ENCODE data around the gene SLC25A41. TPM values are rescaled to one million over a fixed set of nuclear protein-coding genes. Genes with fewer than 3 reads are reported as not detected.

SLC25A41 gene
- polyA plus RNA-seq, 1 donor (not counting 4 experiments of a cell fraction or from before 2014, with no cell fraction given) = not detected

- Histone ChIP-seq H3K36me3 (ENCODE audit: control insufficient read depth in 2 of 2, extremely low read depth in 1 of 2, insufficient read depth in 2 of 2, low read length in 2 of 2) (peaks cover 8 to 20% of the 10 kb centered on the region in 2 experiments), H3K4me3 (ENCODE audit: control insufficient read depth in 2 of 3, extremely low read depth in 1 of 3, insufficient read depth in 2 of 3, low read depth in 1 of 3, low read length in 3 of 3) (peak overlapping the region in 1 of 3 experiments; percentile 2), H3K27ac (ENCODE audit: control insufficient read depth, insufficient read depth, low read length) (peak overlapping the region; percentile 11), H3K79me2 (ENCODE audit: control insufficient read depth, insufficient read depth, low read length) (peaks cover 42% of the 10 kb centered on the region), H3K9me1 (ENCODE audit: control insufficient read depth, extremely low read depth, insufficient read depth, low read length) (peaks cover 2% of the 10 kb centered on the region), H3K4me1 (ENCODE audit: control insufficient read depth, extremely low read depth, insufficient read depth, low read length) (peaks cover 11% of the 10 kb centered on the region), H2AFZ (ENCODE audit: control insufficient read depth, low read length) (peak overlapping the region; percentile 74), H3K27me3 (ENCODE audit: control insufficient read depth, extremely low read depth, insufficient read depth, low read length) (no peaks in the 10 kb centered on the region), H3K4me2 (ENCODE audit: control insufficient read depth, extremely low read depth, insufficient read depth, low read depth, low read length) (peak overlapping the region; percentile 49), H3K9ac (ENCODE audit: control insufficient read depth, extremely low read depth, insufficient read depth, low read length) (no peak overlapping the region), H4K20me1 (ENCODE audit: control insufficient read depth, extremely low read depth, insufficient read depth, low read length) (peaks cover 14% of the 10 kb centered on the region), H3K9me3 (ENCODE audit: control insufficient read depth, low read depth, low read length) (no peaks in the 10 kb centered on the region)
- dilution Hi-C loops (cut with MboI; ENCODE audit: extremely low pct_ligation_motif_present, low sequenced_read_pairs) = no loop called here
- TF ChIP-seq CTCF (optimal IDR thresholded peaks at IDR 0.05 in 1 of 3, IDR thresholded peaks at IDR 0.05 in 1 of 3, conservative IDR thresholded peaks at IDR 0.05 in 1 of 3; ENCODE audit: extremely low read depth in 1 of 3, insufficient read depth in 2 of 3, low read length in 3 of 3) = no peak
- TF ChIP-seq EZH2 (IDR thresholded peaks at IDR 0.05; ENCODE audit: low read length) = no peak
- DNase-seq (ENCODE audit: low read depth, low spot score) (peak; percentile 100), FAIRE-seq (peak; percentile 99)
Observed at GRCh38 chr19:6424939-6425731, 8.4 kb downstream of the SLC25A41 start.

- Histone ChIP-seq H3K36me3 (ENCODE audit: control insufficient read depth in 2 of 2, extremely low read depth in 1 of 2, insufficient read depth in 2 of 2, low read length in 2 of 2) (peaks cover 12 to 28% of the 10 kb centered on the region in 2 experiments), H3K9me3 (ENCODE audit: control insufficient read depth, low read depth, low read length) (no peaks in the 10 kb centered on the region), H3K9ac (ENCODE audit: control insufficient read depth, extremely low read depth, insufficient read depth, low read length) (peak within 1 kb of the TSS; percentile 91), H3K4me3 (ENCODE audit: control insufficient read depth in 2 of 3, extremely low read depth in 1 of 3, insufficient read depth in 2 of 3, low read depth in 1 of 3, low read length in 3 of 3) (peak within 1 kb of the TSS; percentile 81 to 94 (median 90)), H3K27ac (ENCODE audit: control insufficient read depth, insufficient read depth, low read length) (peak within 1 kb of the TSS; percentile 69), H3K27me3 (ENCODE audit: control insufficient read depth, extremely low read depth, insufficient read depth, low read length) (no peaks in the 10 kb centered on the region), H4K20me1 (ENCODE audit: control insufficient read depth, extremely low read depth, insufficient read depth, low read length) (peaks cover 14% of the 10 kb centered on the region), H2AFZ (ENCODE audit: control insufficient read depth, low read length) (peak within 1 kb of the TSS; percentile 74), H3K4me1 (ENCODE audit: control insufficient read depth, extremely low read depth, insufficient read depth, low read length) (peaks cover 11% of the 10 kb centered on the region), H3K79me2 (ENCODE audit: control insufficient read depth, insufficient read depth, low read length) (peaks cover 49% of the 10 kb centered on the region), H3K9me1 (ENCODE audit: control insufficient read depth, extremely low read depth, insufficient read depth, low read length) (peaks cover 2% of the 10 kb centered on the region), H3K4me2 (ENCODE audit: control insufficient read depth, extremely low read depth, insufficient read depth, low read depth, low read length) (peak within 1 kb of the TSS; percentile 91)
- DNase-seq (ENCODE audit: low read depth, low spot score) (no peak), FAIRE-seq (no peak)
- dilution Hi-C loops (cut with MboI; ENCODE audit: extremely low pct_ligation_motif_present, low sequenced_read_pairs) = no loop called here
- TF ChIP-seq CTCF (optimal IDR thresholded peaks at IDR 0.05 in 1 of 3, IDR thresholded peaks at IDR 0.05 in 1 of 3, conservative IDR thresholded peaks at IDR 0.05 in 1 of 3; ENCODE audit: extremely low read depth in 1 of 3, insufficient read depth in 2 of 3, low read length in 3 of 3) (no peak), EZH2 (IDR thresholded peaks at IDR 0.05; ENCODE audit: low read length) (no peak)
Observed at GRCh38 chr19:6424195-6424938, 9.2 kb downstream of the SLC25A41 start, which contains the start of gene KHSRP. Gene KHSRP (minus strand): TSS chr19:6424811. CDS start chr19:6424701, 110 bp downstream.
